ENCODE data around the gene TUSC2. TPM values are rescaled to one million over a fixed set of nuclear protein-coding genes. Genes with fewer than 3 reads are reported as not detected.
A peak's percentile ranks its signal among the peaks of the same experiment; 100 is the strongest.

Gene TUSC2
- total RNA-seq, 1 donor from 2014 or later = 25.4 TPM

DNA sequence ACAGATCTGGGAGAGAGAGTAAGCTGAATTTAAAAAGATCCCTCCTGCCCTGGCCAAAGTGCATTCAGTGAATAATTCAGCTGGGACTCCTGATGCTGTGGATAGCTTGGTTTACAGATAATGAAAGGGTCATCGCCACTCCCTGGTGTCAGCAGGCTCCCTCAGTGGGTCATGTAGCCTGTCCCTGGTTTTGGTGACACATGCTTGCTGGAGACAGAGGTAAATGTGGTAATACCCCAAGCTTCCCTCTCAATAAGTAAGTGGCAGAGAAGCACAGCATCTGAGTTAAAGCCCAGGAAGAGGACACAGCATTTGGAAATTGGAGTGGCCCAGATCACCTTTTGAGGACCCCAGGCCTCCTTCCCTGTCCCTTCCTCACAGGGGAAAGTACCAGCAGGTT is 29.5 kb upstream of the TUSC2 start:
- peaks cover 18 to 43% of the 10 kb centered on the region in 2 donors for H3K36me3 ChIP-seq
- peak overlapping the region; percentile 87 to 92 for H3K4me3 ChIP-seq

DNA sequence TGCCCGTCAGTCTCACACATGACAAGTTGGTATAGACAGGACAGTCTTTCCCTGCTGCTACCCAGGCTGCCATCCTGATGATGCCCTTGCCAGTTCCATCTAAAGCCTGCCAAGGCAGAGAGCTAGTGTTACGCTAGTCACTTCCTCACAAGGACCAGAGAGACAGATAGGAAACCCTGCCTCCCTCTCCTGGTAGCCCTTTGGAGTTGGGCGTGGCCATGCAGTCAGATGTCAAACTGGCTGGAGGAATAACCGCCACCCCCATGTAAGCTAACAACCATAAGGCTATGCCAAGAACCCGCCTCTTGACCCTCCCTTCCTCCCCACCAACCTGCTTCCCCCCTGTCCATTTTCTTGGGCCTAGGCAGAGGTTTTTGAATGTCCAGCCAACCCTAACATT is 28.5 kb upstream of the TUSC2 start:
- intact Hi-C loops (cut with DNase I) = loop anchor here (5.0 kb wide), 1 partner anchor 256 kb away; the partner anchor contains the start of gene CISH
- peaks cover 18 to 38% of the 10 kb centered on the region in 2 donors for H3K4me1 ChIP-seq
- no peaks in the 10 kb centered on the region for H3K9me3 ChIP-seq
- peaks cover 18 to 43% of the 10 kb centered on the region in 2 donors for H3K36me3 ChIP-seq
- DNase-seq (ENCODE audit: low spot score in 2 of 2) = no peak
- peak overlapping the region; percentile 42 to 87 for H3K4me3 ChIP-seq
- TF ChIP-seq, protein P1, sequence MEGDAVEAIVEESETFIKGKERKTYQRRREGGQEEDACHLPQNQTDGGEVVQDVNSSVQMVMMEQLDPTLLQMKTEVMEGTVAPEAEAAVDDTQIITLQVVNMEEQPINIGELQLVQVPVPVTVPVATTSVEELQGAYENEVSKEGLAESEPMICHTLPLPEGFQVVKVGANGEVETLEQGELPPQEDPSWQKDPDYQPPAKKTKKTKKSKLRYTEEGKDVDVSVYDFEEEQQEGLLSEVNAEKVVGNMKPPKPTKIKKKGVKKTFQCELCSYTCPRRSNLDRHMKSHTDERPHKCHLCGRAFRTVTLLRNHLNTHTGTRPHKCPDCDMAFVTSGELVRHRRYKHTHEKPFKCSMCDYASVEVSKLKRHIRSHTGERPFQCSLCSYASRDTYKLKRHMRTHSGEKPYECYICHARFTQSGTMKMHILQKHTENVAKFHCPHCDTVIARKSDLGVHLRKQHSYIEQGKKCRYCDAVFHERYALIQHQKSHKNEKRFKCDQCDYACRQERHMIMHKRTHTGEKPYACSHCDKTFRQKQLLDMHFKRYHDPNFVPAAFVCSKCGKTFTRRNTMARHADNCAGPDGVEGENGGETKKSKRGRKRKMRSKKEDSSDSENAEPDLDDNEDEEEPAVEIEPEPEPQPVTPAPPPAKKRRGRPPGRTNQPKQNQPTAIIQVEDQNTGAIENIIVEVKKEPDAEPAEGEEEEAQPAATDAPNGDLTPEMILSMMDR (IDR thresholded peaks at IDR 0.05) = no peak
- no peaks in the 10 kb centered on the region for H3K27me3 ChIP-seq
- H3K27ac ChIP-seq = peak overlapping the region; percentile 19 to 20

More for the DNA sequence above, 29.5 kb upstream of the TUSC2 start:
- intact Hi-C loops (cut with DNase I) = loop anchor here (5.0 kb wide), 1 partner anchor 255 kb away; the partner anchor contains the start of gene CISH
- DNase-seq (ENCODE audit: low spot score in 2 of 2) = no peak
- peaks cover 14 to 33% of the 10 kb centered on the region in 2 donors for H3K4me1 ChIP-seq
- H3K9me3 ChIP-seq = no peaks in the 10 kb centered on the region
- no peaks in the 10 kb centered on the region for H3K27me3 ChIP-seq
- TF ChIP-seq, protein P1 (IDR thresholded peaks at IDR 0.05) = no peak
- H3K27ac ChIP-seq = peak overlapping the region; percentile 43 to 90

DNA sequence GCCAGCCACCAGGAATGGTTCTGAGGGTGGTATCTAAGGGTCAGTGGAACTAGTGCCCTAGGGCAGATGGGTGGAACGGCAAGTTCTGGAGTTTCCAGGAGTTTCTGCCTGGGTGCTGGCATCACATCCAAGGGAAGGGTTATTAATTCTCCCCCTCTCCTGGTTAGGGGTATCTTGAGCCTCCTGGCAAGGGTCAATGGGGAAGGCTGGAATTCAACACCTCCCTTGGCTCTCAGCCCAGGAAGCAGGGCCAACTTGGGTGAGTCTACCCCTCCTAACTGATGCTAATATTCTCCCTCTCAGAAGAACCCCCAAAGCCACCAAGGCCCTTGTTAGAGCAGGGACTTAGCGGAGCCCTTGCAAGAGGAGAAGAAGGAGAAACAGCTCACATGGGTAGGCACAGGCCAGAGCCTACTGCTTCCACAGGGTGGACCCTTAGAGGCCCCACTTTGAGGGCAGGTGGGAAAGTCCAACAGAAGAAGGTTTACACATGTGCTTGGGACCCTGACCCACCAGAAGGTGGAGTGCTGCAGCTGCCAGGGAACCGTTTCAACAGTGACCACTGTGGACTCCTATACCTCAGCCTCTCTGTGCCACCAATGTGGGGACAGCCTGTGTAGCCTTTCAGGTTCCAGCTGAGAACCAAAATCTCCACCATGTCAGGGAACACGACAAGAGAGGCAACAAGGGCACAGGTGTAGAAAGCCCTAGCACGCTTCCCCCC is 28.0 kb upstream of the TUSC2 start:
- peaks cover 18 to 43% of the 10 kb centered on the region in 2 donors for H3K36me3 ChIP-seq
- no peaks in the 10 kb centered on the region for H3K9me3 ChIP-seq
- intact Hi-C loops (cut with DNase I) = loop anchor here (5.0 kb wide), 1 partner anchor 256 kb away; the partner anchor contains the start of gene CISH
- TF ChIP-seq, protein P1 (IDR thresholded peaks at IDR 0.05) = no peak
- no peaks in the 10 kb centered on the region for H3K27me3 ChIP-seq
- H3K4me3 ChIP-seq = peak overlapping the region; percentile 42 to 87
- H3K27ac ChIP-seq = peak overlapping the region; percentile 19 to 20
- DNase-seq (ENCODE audit: low spot score in 2 of 2) = no peak
- H3K4me1 ChIP-seq = peaks cover 18 to 43% of the 10 kb centered on the region in 2 donors

DNA sequence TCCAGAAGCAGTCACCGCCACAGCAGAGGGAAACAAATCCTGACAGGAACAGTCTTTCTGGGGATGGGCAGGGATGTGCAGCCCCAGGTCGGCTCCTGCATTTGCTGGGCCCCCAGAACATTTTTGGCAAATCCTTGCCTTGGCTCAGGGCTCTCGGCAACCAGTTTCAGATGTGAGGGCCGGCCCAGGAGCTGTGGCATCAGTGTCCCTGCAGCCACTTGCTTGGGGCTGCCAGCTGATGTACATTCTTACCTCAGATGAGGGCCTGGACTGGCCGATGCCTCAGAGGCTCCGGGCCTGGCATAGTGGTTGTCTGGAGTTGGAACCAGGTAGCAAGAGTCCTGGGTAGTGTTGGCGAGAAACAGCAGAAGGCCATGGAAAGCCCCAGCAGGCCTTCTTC is 26.8 kb upstream of the TUSC2 start:
- Histone ChIP-seq H3K4me3 (no peak overlapping the region), H3K4me1 (peaks cover 18 to 43% of the 10 kb centered on the region in 2 donors), H3K36me3 (peaks cover 18 to 43% of the 10 kb centered on the region in 2 donors), H3K27me3 (no peaks in the 10 kb centered on the region), H3K27ac (no peak overlapping the region), H3K9me3 (no peaks in the 10 kb centered on the region)
- TF ChIP-seq, protein P1 (IDR thresholded peaks at IDR 0.05) = no peak
- intact Hi-C loops (cut with DNase I) = loop anchor here (5.0 kb wide), 2 partner anchors 247 to 257 kb away; partner anchors contain the start of gene CISH
- DNase-seq (ENCODE audit: low spot score in 2 of 2) = no peak

DNA sequence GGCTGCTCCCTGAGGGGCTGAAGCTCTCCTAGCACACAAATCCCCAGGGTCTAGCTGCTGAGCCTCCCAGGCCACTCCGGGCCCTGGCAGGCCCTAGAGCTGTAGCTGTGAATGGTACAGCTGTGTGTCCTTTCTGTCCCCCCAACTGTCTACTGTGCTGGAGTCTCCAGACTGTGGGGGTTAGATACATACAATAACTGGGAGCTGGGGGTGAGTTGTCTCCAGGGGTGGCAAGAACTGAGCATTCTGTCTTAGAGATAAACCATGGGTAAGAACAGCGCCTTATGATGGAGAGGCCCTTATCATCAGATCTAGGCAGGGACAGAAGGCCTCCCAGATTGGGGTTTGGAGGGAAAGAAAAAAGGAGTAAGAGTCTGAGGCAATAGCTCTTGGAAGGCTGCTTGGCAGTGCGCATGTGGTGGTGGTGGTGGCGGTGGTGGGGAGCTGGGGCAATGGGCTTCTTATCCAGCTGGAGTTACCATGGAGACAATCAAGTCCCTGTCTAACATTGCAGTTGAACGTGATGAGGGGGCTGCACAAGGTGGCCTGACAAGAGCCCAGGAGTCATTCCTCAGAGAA is 26.3 kb upstream of the TUSC2 start:
- Histone ChIP-seq H3K4me3 (no peak overlapping the region), H3K36me3 (peaks cover 18 to 43% of the 10 kb centered on the region in 2 donors), H3K27ac (no peak overlapping the region), H3K9me3 (no peaks in the 10 kb centered on the region), H3K27me3 (no peaks in the 10 kb centered on the region), H3K4me1 (peaks cover 24 to 49% of the 10 kb centered on the region in 2 donors)
- intact Hi-C loops (cut with DNase I) = loop anchor here (5.0 kb wide), 1 partner anchor 248 kb away; no protein-coding TSS in a partner anchor
- TF ChIP-seq, protein P1 (IDR thresholded peaks at IDR 0.05) = no peak
- DNase-seq (ENCODE audit: low spot score in 2 of 2) = no peak

Data from ascending aorta (tissue), 2 donors.